MM.1S (cell line): ENCODE measurements around the gene SF3A2.

Experiments used
- CTCF ChIP-seq: fragments of 300-600 bp; sonication (generic); IDR thresholded peaks from 2 replicates; pipeline ENCODE4 v1.5.1; 2016; ENCODE audit warnings: antibody characterized with exemption, low read length, mixed read lengths
- EZH2 ChIP-seq: fragments of 300-600 bp; sonication (generic); optimal IDR thresholded peaks from 2 replicates; pipeline ENCODE3; 2017; ENCODE audit warnings: low read depth, mild to moderate bottlenecking, antibody characterized with exemption, low read length, mixed read lengths
- EZH2phosphoT487 ChIP-seq: fragments of 300-600 bp; sonication (generic); IDR thresholded peaks from 2 replicates; pipeline ENCODE4 v1.6.1; 2018; ENCODE audit warnings: antibody characterized with exemption, low read length

- TF ChIP-seq CTCF (no peak), EZH2phosphoT487 (no peak), EZH2 (no peak)
Measured at GRCh38 chr19:2230807-2231533, 5.7 kb upstream of the SF3A2 start.
